Mesodermal cell (in vitro differentiated cells): Measurements from ENCODE around the gene TP73.
A peak's percentile ranks its signal among the peaks of the same experiment; 100 is the strongest.

Source experiments
- H3K27ac ChIP-seq: 2 replicates; pipeline ENCODE4 v1.7.0; 2013; ENCODE audit warnings: mild to moderate bottlenecking, low read depth, low read length, moderate library complexity; ENCODE audit not compliant: severe bottlenecking
- H3K36me3 ChIP-seq: 2 replicates; pipeline ENCODE4 v1.7.1; 2013; ENCODE audit warnings: mild to moderate bottlenecking, low read length, moderate library complexity; ENCODE audit not compliant: control insufficient read depth, insufficient read depth
- H3K4me1 ChIP-seq: one replicate; pipeline ENCODE4 v1.7.1; 2013; ENCODE audit warnings: mild to moderate bottlenecking, low read length; ENCODE audit not compliant: insufficient read depth, control insufficient read depth, poor library complexity, severe bottlenecking
- H3K4me3 ChIP-seq: 2 replicates; pipeline ENCODE4 v1.7.0; 2013; ENCODE audit warnings: low read length, control low read depth, mild to moderate bottlenecking; ENCODE audit not compliant: insufficient read depth, poor library complexity, severe bottlenecking; ENCODE audit errors: extremely low read depth
- H3K9me3 ChIP-seq: 2 replicates; pipeline ENCODE4 v1.7.1; 2013; ENCODE audit warnings: mild to moderate bottlenecking, low read length, moderate library complexity; ENCODE audit not compliant: control insufficient read depth
- WGBS, 2 experiments: methylation state at CpG; one replicate each; pipeline ENCODE4 v1.1.5; 2013; ENCODE audit warnings: missing lambda C conversion rate in 2 of 2; ENCODE audit not compliant: insufficient coverage in 2 of 2; 5-methylcytosine and 5-hydroxymethylcytosine counted together

Gene TP73

GRCh38 chr1:3763351-3764125, 111.2 kb downstream of the TP73 start:
- Histone ChIP-seq H3K4me1 (no peaks in the 10 kb centered on the region), H3K4me3 (no peak overlapping the region), H3K9me3 (peaks cover 9% of the 10 kb centered on the region), H3K27ac (no peak overlapping the region), H3K36me3 (no peaks in the 10 kb centered on the region)
- WGBS, 2 experiments = 90 to 94% methylated on average over 27 to 31 of the region's 31 CpGs

- Histone ChIP-seq H3K27ac (no peak overlapping the region), H3K36me3 (no peaks in the 10 kb centered on the region), H3K9me3 (no peaks in the 10 kb centered on the region), H3K4me1 (peaks cover 5% of the 10 kb centered on the region), H3K4me3 (no peak overlapping the region)
- WGBS, 2 experiments = 87 to 89% methylated on average over 8 to 10 of the region's 17 CpGs
These were observed 115.1 kb downstream of the TP73 start for GRCh38 chr1:3767328-3767925.

- Histone ChIP-seq H3K4me1 (peaks cover 5% of the 10 kb centered on the region), H3K27ac (no peak overlapping the region), H3K36me3 (no peaks in the 10 kb centered on the region), H3K9me3 (no peaks in the 10 kb centered on the region), H3K4me3 (no peak overlapping the region)
- WGBS, 2 experiments = 92 to 98% methylated on average over 16 to 19 of the region's 22 CpGs
These were observed 116.6 kb downstream of the TP73 start for GRCh38 chr1:3768811-3769390.

- H3K27ac ChIP-seq = no peak overlapping the region
- H3K4me3 ChIP-seq = no peak overlapping the region
- WGBS, 2 experiments = 91 to 94% methylated on average over 10 to 15 of the region's 16 CpGs
- no peaks in the 10 kb centered on the region for H3K9me3 ChIP-seq
- no peaks in the 10 kb centered on the region for H3K36me3 ChIP-seq
- peaks cover 13% of the 10 kb centered on the region for H3K4me1 ChIP-seq
These were observed 117.9 kb downstream of the TP73 start for GRCh38 chr1:3770047-3770765.

- Histone ChIP-seq H3K27ac (no peak overlapping the region), H3K9me3 (no peaks in the 10 kb centered on the region), H3K4me3 (peak overlapping the region; percentile 49), H3K4me1 (peaks cover 25% of the 10 kb centered on the region), H3K36me3 (no peaks in the 10 kb centered on the region)
- 68 to 77% methylated on average over 10 to 21 of the region's 32 CpGs for WGBS, 2 experiments
These were observed 119.1 kb downstream of the TP73 start for GRCh38 chr1:3771108-3772026.

GRCh38 chr1:3772027-3772714, 119.9 kb downstream of the TP73 start:
- no peak overlapping the region for H3K27ac ChIP-seq
- peaks cover 25% of the 10 kb centered on the region for H3K4me1 ChIP-seq
- H3K9me3 ChIP-seq = no peaks in the 10 kb centered on the region
- no peaks in the 10 kb centered on the region for H3K36me3 ChIP-seq
- WGBS, 2 experiments = 1% methylated on average over 36 to 38 of the region's 61 CpGs
- peak overlapping the region; percentile 49 for H3K4me3 ChIP-seq

GRCh38 chr1:3772715-3773571, 120.6 kb downstream of the TP73 start, which contains the start of gene SMIM1:
Gene SMIM1 (plus strand): TSS chr1:3772749. CDS start chr1:3775374, 2,625 bp downstream.
- whole genome bisulfite sequencing, 2 experiments = 35 to 42% methylated on average over 34 to 37 of the region's 55 CpGs
- H3K9me3 ChIP-seq = no peaks in the 10 kb centered on the region
- peaks cover 25% of the 10 kb centered on the region for H3K4me1 ChIP-seq
- no peaks in the 10 kb centered on the region for H3K36me3 ChIP-seq
- peak within 1 kb of the TSS; percentile 49 for H3K4me3 ChIP-seq
- H3K27ac ChIP-seq = no peak within 1 kb of the TSS

- WGBS, 2 experiments = 87% methylated on average over 13 to 15 of the region's 16 CpGs
- Histone ChIP-seq H3K4me3 (no peak overlapping the region), H3K27ac (no peak overlapping the region), H3K4me1 (peaks cover 25% of the 10 kb centered on the region), H3K9me3 (no peaks in the 10 kb centered on the region), H3K36me3 (no peaks in the 10 kb centered on the region)
These were observed 121.4 kb downstream of the TP73 start for GRCh38 chr1:3773572-3774275.
